Endothelial cell of umbilical vein (primary cell): ENCODE measurements around the gene MSH4. TPM values are rescaled to one million over a fixed set of nuclear protein-coding genes. Genes with fewer than 3 reads are reported as not detected.

ENCODE experiments used
- BruUV-seq: library from RNA; stranded (reverse); fragments of 400-500 nt; replicated peaks from 2 replicates; lab custom pipeline; 2021; lab: Mats Ljungman, UMichigan
- CTCF ChIA-PET: fragments of 300-600, 350-600 bp; sonication (Branson Sonifier 250); formaldehyde crosslinking; loops from one replicate; lab custom pipeline; 2021; ENCODE audit warnings: antibody characterized with exemption, inconsistent platforms; lab: Charles Lee
- POLR2A ChIA-PET: fragments of 300-600, 350-600 bp; sonication (Branson Sonifier 250); formaldehyde crosslinking; loops from one replicate; lab custom pipeline; 2021; ENCODE audit warnings: antibody characterized with exemption, inconsistent platforms; lab: Charles Lee
- DNase-seq: peaks from one replicate; pipeline ENCODE4 v3.0.0-alpha.2; 2011; ENCODE audit warnings: low read depth, low spot score
- FAIRE-seq: peaks from 2 replicates; lab custom pipeline; 2011; peaks lifted over from hg19 to GRCh38; lab: Jason Lieb, UNC
- H2AFZ ChIP-seq: 2 replicates; pipeline ENCODE4 v1.6.0; 2012; ENCODE audit warnings: low read depth, low read length, control low read depth, inconsistent platforms
- H3K27ac ChIP-seq: 2 replicates; pipeline ENCODE4 v1.5.1; 2011; ENCODE audit warnings: low read depth, mild to moderate bottlenecking, control low read depth, low read length, moderate library complexity; ENCODE audit not compliant: insufficient read depth
- H3K27me3 ChIP-seq, 2 experiments: 2 replicates each; pipeline versions ENCODE4 v1.6.0 to v1.6.1; 2011; ENCODE audit warnings: low read length in 2 of 2, mixed read lengths in 1 of 2; ENCODE audit not compliant: control insufficient read depth in 2 of 2, insufficient read depth in 2 of 2
- H3K36me3 ChIP-seq, 2 experiments: 2 replicates in 1 of 2; 3 replicates in 1 of 2; pipeline ENCODE4 v1.5.1; 2011; ENCODE audit warnings: low read length in 2 of 2, mild to moderate bottlenecking in 1 of 2, moderate library complexity in 1 of 2; ENCODE audit not compliant: control insufficient read depth in 2 of 2, insufficient read depth in 2 of 2; ENCODE audit errors: extremely low read depth in 1 of 2
- H3K4me1 ChIP-seq: 3 replicates; pipeline ENCODE4 v1.5.1; 2011; ENCODE audit warnings: mild to moderate bottlenecking, low read length; ENCODE audit not compliant: control insufficient read depth, insufficient read depth; ENCODE audit errors: extremely low read depth
- H3K4me2 ChIP-seq: 2 replicates; pipeline ENCODE4 v1.6.1; 2011; ENCODE audit warnings: low read length, control low read depth, mixed read lengths; ENCODE audit not compliant: insufficient read depth
- H3K4me3 ChIP-seq, 3 experiments: fragments of 200-600 bp in 1 of 3; sonication (generic), shearing (Covaris generic) in 1 of 3; replicated peaks in 1 of 3; 2 replicates each; pipeline ENCODE4 v1.5.1; 2011 to 2016; ENCODE audit warnings: control low read depth in 3 of 3, low read length in 3 of 3, mild to moderate bottlenecking in 2 of 3, inconsistent platforms in 1 of 3, low read depth in 1 of 3, moderate library complexity in 1 of 3; ENCODE audit not compliant: insufficient read depth in 1 of 3
- H3K79me2 ChIP-seq: 2 replicates; pipeline ENCODE4 v1.6.0; 2012; ENCODE audit warnings: low read length, inconsistent platforms; ENCODE audit not compliant: control insufficient read depth, insufficient read depth
- H3K9ac ChIP-seq: replicated peaks from 2 replicates; pipeline ENCODE3; 2011; ENCODE audit warnings: low read length, control low read depth; ENCODE audit not compliant: insufficient read depth; ENCODE audit errors: extremely low read depth
- H3K9me1 ChIP-seq: replicated peaks from 3 replicates; pipeline ENCODE4 v1.6.0; 2011; ENCODE audit warnings: mild to moderate bottlenecking, low read length; ENCODE audit not compliant: control insufficient read depth, insufficient read depth; ENCODE audit errors: extremely low read depth
- H3K9me3 ChIP-seq: replicated peaks from 2 replicates; pipeline ENCODE4 v1.5.1; 2012; ENCODE audit warnings: low read length, inconsistent platforms; ENCODE audit not compliant: control insufficient read depth, insufficient read depth
- H4K20me1 ChIP-seq: replicated peaks from 2 replicates; pipeline ENCODE3; 2011; ENCODE audit warnings: mild to moderate bottlenecking, low read length; ENCODE audit not compliant: control insufficient read depth, insufficient read depth; ENCODE audit errors: extremely low read depth
- EZH2 ChIP-seq: IDR thresholded peaks from 2 replicates; pipeline ENCODE4 v1.6.1; 2012; ENCODE audit warnings: borderline replicate concordance, low read depth, mild to moderate bottlenecking, moderate library complexity, low read length, inconsistent platforms; ENCODE audit not compliant: severe bottlenecking
- FOS ChIP-seq: IDR thresholded peaks from 2 replicates; pipeline ENCODE4 v1.6.1; 2011; ENCODE audit warnings: mild to moderate bottlenecking, low read length, moderate library complexity, borderline replicate concordance; ENCODE audit not compliant: insufficient read depth
- GATA2 ChIP-seq: IDR thresholded peaks from 2 replicates; pipeline ENCODE4 v1.7.0; 2011; ENCODE audit warnings: low read depth, mild to moderate bottlenecking, moderate library complexity, mixed read lengths, low read length; ENCODE audit not compliant: insufficient read length, insufficient read depth
- JUN ChIP-seq: IDR thresholded peaks from 2 replicates; pipeline ENCODE4 v1.6.1; 2011; ENCODE audit warnings: borderline replicate concordance, low read depth; ENCODE audit not compliant: insufficient read length, insufficient read depth
- MYC ChIP-seq: IDR thresholded peaks from one replicate; pipeline ENCODE4 v1.6.1; 2011; ENCODE audit warnings: mild to moderate bottlenecking, low read depth, low read length
- POLR2A ChIP-seq: IDR thresholded peaks from 2 replicates; pipeline ENCODE4 v1.6.1; 2012; ENCODE audit warnings: low read depth, mild to moderate bottlenecking, control low read depth, low read length
- POLR2AphosphoS5 ChIP-seq: IDR thresholded peaks from 2 replicates; pipeline ENCODE4 v1.6.1; 2012; ENCODE audit warnings: low read depth, mild to moderate bottlenecking, control low read depth, low read length, moderate library complexity; ENCODE audit not compliant: insufficient read depth
- dilution Hi-C: fragments of 300-500 bp; cut with MboI; formaldehyde crosslinking; loops from one replicate; pipeline ENCODE4 v1.15.0; 2019; ENCODE audit warnings: low sequenced_read_pairs; ENCODE audit not compliant: extremely low pct_ligation_motif_present
- intact Hi-C: fragments of 100-400 bp; cut with micrococcal nuclease; formaldehyde crosslinking; loops from one replicate; pipeline ENCODE4 v1.10.0; 2022
- polyA plus RNA-seq, 4 experiments: library from polyadenylated mRNA; depleted of rRNA in 3 of 4; stranded (reverse) in 3 of 4; unstranded in 1 of 4; fragments of >200 nt; gene quantifications; 2 replicates each; pipeline versions ENCODE4 v1.2.1 to v1.2.3, GENCODE V29; 2011 to 2012; ENCODE audit warnings: missing spikeins in 1 of 4
- total RNA-seq: library from RNA; stranded (reverse); gene quantifications from 2 replicates; pipeline ENCODE4 v1.2.3, GENCODE V29; 2021
- TF ChIP-seq, protein P1 (sequence below): IDR thresholded peaks from 2 replicates; pipeline ENCODE4 v1.6.1; 2011; ENCODE audit not compliant: insufficient read depth, insufficient read length
- TF ChIP-seq, protein P2 (sequence below), 2 donors: IDR thresholded peaks; 1 replicate in 1 of 2; 2 replicates in 1 of 2; pipeline ENCODE4 v1.5.1; 2011; ENCODE audit warnings: low read length in 2 of 2, mild to moderate bottlenecking in 2 of 2, moderate library complexity in 2 of 2, control low read depth in 1 of 2, inconsistent platforms in 1 of 2, low read depth in 1 of 2; ENCODE audit not compliant: insufficient read depth in 1 of 2; ENCODE audit errors: extremely low read depth in 1 of 2

Gene MSH4
- total and polyA plus RNA-seq, 2 donors (not counting 3 experiments of a cell fraction or from before 2014, with no cell fraction given) = 0.01 to 0.29 TPM

DNA sequence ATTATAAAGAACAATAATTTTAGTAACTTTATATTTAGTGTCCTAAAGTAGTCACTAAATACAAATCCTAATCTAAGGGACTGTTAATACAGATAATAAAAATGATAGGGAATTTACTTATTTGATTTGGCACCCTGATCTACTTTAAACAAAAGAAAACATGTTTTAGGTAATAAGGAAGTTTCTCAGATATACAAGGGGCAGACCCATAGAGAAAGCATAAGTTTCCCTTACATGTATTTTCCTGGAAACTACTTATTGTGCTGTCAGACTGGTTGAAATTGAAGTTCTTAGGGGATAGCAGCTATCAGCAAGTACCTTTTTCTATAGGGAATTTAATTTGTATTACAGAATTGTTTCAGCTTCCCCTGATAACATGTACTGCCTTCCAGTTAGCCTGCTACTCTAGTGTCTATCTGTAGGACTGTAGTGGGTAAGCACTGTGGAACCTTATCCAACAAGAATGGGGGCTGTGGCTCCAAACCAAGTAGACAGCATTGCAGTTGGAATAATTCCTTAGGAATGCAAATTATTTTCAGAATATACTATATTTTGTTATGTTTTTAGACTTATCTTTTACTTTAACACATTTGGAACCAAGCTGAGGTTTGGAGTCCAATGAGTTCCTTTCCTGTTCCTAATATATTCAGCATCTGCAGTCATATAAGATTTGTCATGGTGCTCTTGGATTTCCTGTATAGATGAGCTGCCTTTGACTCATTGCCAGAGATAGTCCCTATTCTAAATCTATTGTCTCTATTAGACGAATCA lies 14.7 kb downstream of the MSH4 start:
- FAIRE-seq (peak; percentile 18), DNase-seq (peak; percentile 21)
- dilution Hi-C loops = no loop called here
- no peaks in the 10 kb centered on the region for H3K36me3 ChIP-seq
- TF ChIP-seq GATA2 (no peak), POLR2AphosphoS5 (no peak), JUN (no peak), EZH2 (no peak), FOS (peak; percentile 75), POLR2A (no peak), MYC (no peak)
- TF ChIP-seq, protein P1, sequence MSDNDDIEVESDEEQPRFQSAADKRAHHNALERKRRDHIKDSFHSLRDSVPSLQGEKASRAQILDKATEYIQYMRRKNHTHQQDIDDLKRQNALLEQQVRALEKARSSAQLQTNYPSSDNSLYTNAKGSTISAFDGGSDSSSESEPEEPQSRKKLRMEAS = no peak
- no peak overlapping the region for H2AFZ ChIP-seq
- BruUV-seq = no TSS peak
- no peaks in the 10 kb centered on the region for H3K9me1 ChIP-seq
- peak overlapping the region; percentile 9 for H3K4me2 ChIP-seq
- H4K20me1 ChIP-seq = no peaks in the 10 kb centered on the region
- no peaks in the 10 kb centered on the region for H3K27me3 ChIP-seq
- no peak overlapping the region for H3K4me3 ChIP-seq
- intact Hi-C loops = no loop called here
- H3K79me2 ChIP-seq = no peaks in the 10 kb centered on the region
- CTCF ChIA-PET = no interaction called here
- H3K9me3 ChIP-seq = no peaks in the 10 kb centered on the region
- H3K4me1 ChIP-seq = peaks cover 9% of the 10 kb centered on the region
- POLR2A ChIA-PET = no interaction called here
- H3K27ac ChIP-seq = no peak overlapping the region
- no peak overlapping the region for H3K9ac ChIP-seq

DNA sequence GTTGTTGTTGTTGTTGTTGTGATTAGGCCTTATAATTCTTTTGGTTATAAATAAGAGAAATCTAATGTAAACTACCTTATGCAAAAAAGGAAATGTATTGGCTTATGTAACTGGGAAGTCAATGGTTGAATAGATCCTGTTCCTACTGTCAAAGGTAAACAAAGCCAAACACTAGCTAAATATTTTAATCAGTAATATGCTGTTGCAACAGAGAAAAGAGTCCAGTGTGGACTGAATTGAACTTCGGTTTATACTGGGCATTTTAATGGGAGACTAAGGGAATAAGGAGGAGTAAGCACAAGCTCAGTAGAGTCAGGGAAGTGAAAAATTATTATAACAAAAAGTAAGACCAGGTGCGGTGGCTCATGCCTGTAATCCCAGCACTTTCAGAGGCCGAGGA lies 15.4 kb downstream of the MSH4 start:
- Histone ChIP-seq H3K4me3 (no peak overlapping the region), H3K9me3 (no peaks in the 10 kb centered on the region), H3K79me2 (no peaks in the 10 kb centered on the region), H3K9me1 (no peaks in the 10 kb centered on the region), H2AFZ (no peak overlapping the region), H3K27me3 (no peaks in the 10 kb centered on the region), H3K27ac (no peak overlapping the region), H3K36me3 (no peaks in the 10 kb centered on the region), H3K4me1 (peaks cover 9% of the 10 kb centered on the region), H3K9ac (no peak overlapping the region), H3K4me2 (peak overlapping the region; percentile 9), H4K20me1 (no peaks in the 10 kb centered on the region)
- no TSS peak for BruUV-seq
- CTCF ChIA-PET = no interaction called here
- intact Hi-C loops = no loop called here
- POLR2A ChIA-PET = no interaction called here
- dilution Hi-C loops = no loop called here
- DNase-seq (no peak), FAIRE-seq (no peak)
- no peak for TF ChIP-seq JUN
- TF ChIP-seq POLR2A = no peak
- TF ChIP-seq, protein P2, sequence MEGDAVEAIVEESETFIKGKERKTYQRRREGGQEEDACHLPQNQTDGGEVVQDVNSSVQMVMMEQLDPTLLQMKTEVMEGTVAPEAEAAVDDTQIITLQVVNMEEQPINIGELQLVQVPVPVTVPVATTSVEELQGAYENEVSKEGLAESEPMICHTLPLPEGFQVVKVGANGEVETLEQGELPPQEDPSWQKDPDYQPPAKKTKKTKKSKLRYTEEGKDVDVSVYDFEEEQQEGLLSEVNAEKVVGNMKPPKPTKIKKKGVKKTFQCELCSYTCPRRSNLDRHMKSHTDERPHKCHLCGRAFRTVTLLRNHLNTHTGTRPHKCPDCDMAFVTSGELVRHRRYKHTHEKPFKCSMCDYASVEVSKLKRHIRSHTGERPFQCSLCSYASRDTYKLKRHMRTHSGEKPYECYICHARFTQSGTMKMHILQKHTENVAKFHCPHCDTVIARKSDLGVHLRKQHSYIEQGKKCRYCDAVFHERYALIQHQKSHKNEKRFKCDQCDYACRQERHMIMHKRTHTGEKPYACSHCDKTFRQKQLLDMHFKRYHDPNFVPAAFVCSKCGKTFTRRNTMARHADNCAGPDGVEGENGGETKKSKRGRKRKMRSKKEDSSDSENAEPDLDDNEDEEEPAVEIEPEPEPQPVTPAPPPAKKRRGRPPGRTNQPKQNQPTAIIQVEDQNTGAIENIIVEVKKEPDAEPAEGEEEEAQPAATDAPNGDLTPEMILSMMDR (IDR thresholded peaks at IDR 0.05; ENCODE audit: extremely low read depth in 1 of 2, insufficient read depth in 1 of 2, low read depth in 1 of 2, low read length in 2 of 2) = no peak
- no peak for TF ChIP-seq EZH2
- TF ChIP-seq, protein P1 = no peak
- no peak for TF ChIP-seq GATA2
- no peak for TF ChIP-seq MYC
- no peak for TF ChIP-seq FOS
- TF ChIP-seq POLR2AphosphoS5 = no peak
